PC-3 (cell line): Measurements from ENCODE around the gene TMEM14A.

ENCODE experiments used
- CTCF ChIP-seq: fragments of 300-600 bp; sonication (generic); conservative IDR thresholded peaks from 2 replicates; pipeline ENCODE4 v1.5.1; 2017; ENCODE audit warnings: antibody characterized with exemption, low read depth, mild to moderate bottlenecking, low read length
- EZH2 ChIP-seq: fragments of 300-600 bp; sonication (generic); IDR thresholded peaks from one replicate; pipeline ENCODE4 v1.6.1; 2017; ENCODE audit warnings: antibody characterized with exemption, mild to moderate bottlenecking, low read length; ENCODE audit not compliant: unreplicated experiment

GRCh38 chr6:52634211-52634610 is 36.7 kb upstream of the TMEM14A start:
- TF ChIP-seq CTCF (no peak), EZH2 (no peak)
